NCI-H1436 treated with DMSO at 0.1 percent for 48 hours (cell line): ENCODE results near the gene POU2AF2.
A peak's percentile ranks its signal among the peaks of the same experiment; 100 is the strongest.
"Not testable (repeated sequence)": the region's sequence is repeated elsewhere in the genome, so short reads cannot be mapped to it uniquely, and the experiment has no call there.

Source experiments
- DNase-seq: peaks from one replicate; lab custom pipeline; 2025; lab: John Stamatoyannopoulos, UW

Gene POU2AF2

GRCh38 chr11:111259896-111260295, 14.4 kb downstream of the POU2AF2 start:
- no peak for DNase-seq

GRCh38 chr11:111260811-111261210, 15.3 kb downstream of the POU2AF2 start:
- DNase-seq: no peak

GRCh38 chr11:111264646-111265045, 19.1 kb downstream of the POU2AF2 start:
- DNase-seq: no peak

- DNase-seq: no peak
Measured at GRCh38 chr11:111265421-111265820, 19.9 kb downstream of the POU2AF2 start.

- not testable (repeated sequence) for DNase-seq
Measured at GRCh38 chr11:111268303-111268702, 22.8 kb downstream of the POU2AF2 start.

GRCh38 chr11:111269146-111269868, 23.8 kb downstream of the POU2AF2 start:
- no peak for DNase-seq

GRCh38 chr11:111272420-111272819, 26.9 kb downstream of the POU2AF2 start:
- DNase-seq: no peak

- no peak for DNase-seq
Measured at GRCh38 chr11:111282562-111283075, 37.1 kb downstream of the POU2AF2 start.

GRCh38 chr11:111283945-111284481, 38.5 kb downstream of the POU2AF2 start:
- DNase-seq: no peak

GRCh38 chr11:111285189-111286091, 39.9 kb downstream of the POU2AF2 start:
- no peak for DNase-seq

GRCh38 chr11:111291764-111292163, 46.2 kb downstream of the POU2AF2 start:
- DNase-seq: no peak

- not testable (repeated sequence) for DNase-seq
Measured at GRCh38 chr11:111292408-111292807, 46.9 kb downstream of the POU2AF2 start.

GRCh38 chr11:111296196-111296595, 50.7 kb downstream of the POU2AF2 start:
- DNase-seq: no peak

GRCh38 chr11:111297696-111298095, 52.2 kb downstream of the POU2AF2 start:
- no peak for DNase-seq

- DNase-seq: no peak
Measured at GRCh38 chr11:111298413-111299100, 53.0 kb downstream of the POU2AF2 start, which contains the start of gene POU2AF3. Gene POU2AF3, plus strand, starts transcription at chr11:111298546. Its CDS starts 36 bp downstream, at chr11:111298582.

GRCh38 chr11:111299101-111300026, 53.8 kb downstream of the POU2AF2 start:
- DNase-seq: no peak

GRCh38 chr11:111300569-111300968, 55.0 kb downstream of the POU2AF2 start:
- no peak for DNase-seq

- DNase-seq: no peak
Measured at GRCh38 chr11:111301004-111301841, 55.7 kb downstream of the POU2AF2 start.

- DNase-seq: no peak
Measured at GRCh38 chr11:111301842-111302118, 56.3 kb downstream of the POU2AF2 start.

- peak; percentile 45 for DNase-seq
Measured at GRCh38 chr11:111302298-111302697, 56.8 kb downstream of the POU2AF2 start.
